Brain microvascular endothelial cell (primary cell): ENCODE data around the gene SFTPB.

Experiments
- DNase-seq: peaks from one replicate; pipeline ENCODE4 v3.0.0-alpha.2; 2020
- H3K27ac ChIP-seq: fragments of 250-450 bp; sonication (Bioruptor Pico); 2 replicates; pipeline ENCODE4 v1.5.1; 2020; ENCODE audit warnings: mild to moderate bottlenecking, moderate library complexity
- H3K27me3 ChIP-seq: fragments of 250-450 bp; sonication (Bioruptor Pico); replicated peaks from 2 replicates; pipeline ENCODE4 v1.5.1; 2020; ENCODE audit warnings: mild to moderate bottlenecking
- H3K36me3 ChIP-seq: fragments of 250-450 bp; sonication (Bioruptor Pico); replicated peaks from 2 replicates; pipeline ENCODE4 v1.5.1; 2020; ENCODE audit warnings: mild to moderate bottlenecking
- H3K4me3 ChIP-seq: 2 replicates; pipeline ENCODE4 v1.5.1; 2011; ENCODE audit warnings: low read depth, mild to moderate bottlenecking, control low read depth, low read length, moderate library complexity
- CTCF ChIP-seq: IDR thresholded peaks from 2 replicates; pipeline ENCODE4 v1.5.1; 2011; ENCODE audit warnings: low read depth, mild to moderate bottlenecking, moderate library complexity, low read length, control low read depth, inconsistent platforms; ENCODE audit errors: missing control alignments
- in situ Hi-C: cut with HindIII; loops from 2 replicates; pipeline ENCODE4 v1.10.0; 2017; ENCODE audit warnings: low sequenced_read_pairs, low pct_ligation_motif_present

SFTPB gene

GRCh38 chr2:85699325-85699724, 31.3 kb upstream of the SFTPB start:
- in situ Hi-C loops, result no loop called here
- no peak overlapping the region for H3K4me3 ChIP-seq
- no peaks in the 10 kb centered on the region for H3K27me3 ChIP-seq
- no peak for TF ChIP-seq CTCF
- no peak overlapping the region for H3K27ac ChIP-seq
- no peaks in the 10 kb centered on the region for H3K36me3 ChIP-seq
- DNase-seq, result no peak

- H3K27ac ChIP-seq, result no peak overlapping the region
Measured at GRCh38 chr2:85698880-85699254, 30.9 kb upstream of the SFTPB start.

GRCh38 chr2:85698184-85698879, 30.3 kb upstream of the SFTPB start:
- Histone ChIP-seq H3K27ac (no peak overlapping the region), H3K27me3 (no peaks in the 10 kb centered on the region), H3K4me3 (no peak overlapping the region), H3K36me3 (no peaks in the 10 kb centered on the region)
- in situ Hi-C loops, result no loop called here
- no peak for TF ChIP-seq CTCF
- DNase-seq, result no peak

More at GRCh38 chr2:85698880-85699254, 30.9 kb upstream of the SFTPB start:
- in situ Hi-C loops, result no loop called here
- no peaks in the 10 kb centered on the region for H3K27me3 ChIP-seq
- no peak overlapping the region for H3K4me3 ChIP-seq
- TF ChIP-seq CTCF, result no peak
- no peak for DNase-seq
- no peaks in the 10 kb centered on the region for H3K36me3 ChIP-seq

GRCh38 chr2:85697716-85698115, 29.7 kb upstream of the SFTPB start:
- DNase-seq, result no peak
- Histone ChIP-seq H3K4me3 (no peak overlapping the region), H3K27ac (no peak overlapping the region), H3K36me3 (no peaks in the 10 kb centered on the region), H3K27me3 (no peaks in the 10 kb centered on the region)
- in situ Hi-C loops, result no loop called here
- TF ChIP-seq CTCF, result no peak

- no peak for DNase-seq
- H3K4me3 ChIP-seq, result no peak overlapping the region
- in situ Hi-C loops, result no loop called here
Measured at GRCh38 chr2:85697096-85697495, 29.1 kb upstream of the SFTPB start.

More at GRCh38 chr2:85697096-85697495, 29.1 kb upstream of the SFTPB start:
- no peak for TF ChIP-seq CTCF
- H3K36me3 ChIP-seq, result no peaks in the 10 kb centered on the region
- H3K27me3 ChIP-seq, result no peaks in the 10 kb centered on the region
- H3K27ac ChIP-seq, result no peak overlapping the region
